Measurements from ENCODE around the gene FCMR.
A peak's percentile ranks its signal among the peaks of the same experiment; 100 is the strongest.

The FCMR gene

GRCh38 chr1:206898089-206898914 lies 23.4 kb downstream of the FCMR start:
- no peak for DNase-seq

- no peak for DNase-seq
Measured at GRCh38 chr1:206897175-206897574, 24.6 kb downstream of the FCMR start, which contains the start of gene IL24. TSS of gene IL24 (plus strand) at chr1:206897443. CDS start at chr1:206897833, 390 bp downstream.

- no peak for DNase-seq
Measured at GRCh38 chr1:206896261-206896660, 25.5 kb downstream of the FCMR start.

GRCh38 chr1:206895837-206896242 lies 25.9 kb downstream of the FCMR start:
- no peak for DNase-seq

- DNase-seq: no peak
Measured at GRCh38 chr1:206895325-206895724, 26.4 kb downstream of the FCMR start.

GRCh38 chr1:206893380-206893779 lies 28.4 kb downstream of the FCMR start:
- DNase-seq: no peak

- no peak for DNase-seq
Measured at GRCh38 chr1:206892351-206892984, 29.3 kb downstream of the FCMR start.

GRCh38 chr1:206891412-206891811 lies 30.3 kb downstream of the FCMR start:
- DNase-seq: no peak

GRCh38 chr1:206890125-206891060 lies 31.3 kb downstream of the FCMR start:
- peak in 1 of 2 experiments; percentile 20 for DNase-seq

GRCh38 chr1:206887701-206888100 lies 34.0 kb downstream of the FCMR start:
- no peak for DNase-seq

- no peak for DNase-seq
Measured at GRCh38 chr1:206886831-206887230, 34.9 kb downstream of the FCMR start.

- no peak for DNase-seq
Measured at GRCh38 chr1:206885341-206886060, 36.2 kb downstream of the FCMR start.

GRCh38 chr1:206883876-206884275 lies 37.9 kb downstream of the FCMR start:
- no peak for DNase-seq

GRCh38 chr1:206883160-206883559 lies 38.6 kb downstream of the FCMR start:
- DNase-seq: no peak

GRCh38 chr1:206882555-206882954 lies 39.2 kb downstream of the FCMR start:
- DNase-seq: no peak

GRCh38 chr1:206880314-206880713 lies 41.4 kb downstream of the FCMR start:
- DNase-seq: no peak

- no peak for DNase-seq
Measured at GRCh38 chr1:206878456-206878855, 43.3 kb downstream of the FCMR start.

GRCh38 chr1:206875752-206876377 lies 45.9 kb downstream of the FCMR start:
- DNase-seq: no peak

GRCh38 chr1:206873603-206874188 lies 48.0 kb downstream of the FCMR start:
- no peak for DNase-seq

GRCh38 chr1:206872139-206872538 lies 49.6 kb downstream of the FCMR start:
- no peak for DNase-seq

- DNase-seq: no peak
Measured at GRCh38 chr1:206868264-206868663, 53.5 kb downstream of the FCMR start.

- no peak for DNase-seq
Measured at GRCh38 chr1:206867716-206868115, 54.0 kb downstream of the FCMR start.
